ENCODE results near the gene KATNAL1.

Gene KATNAL1

DNA sequence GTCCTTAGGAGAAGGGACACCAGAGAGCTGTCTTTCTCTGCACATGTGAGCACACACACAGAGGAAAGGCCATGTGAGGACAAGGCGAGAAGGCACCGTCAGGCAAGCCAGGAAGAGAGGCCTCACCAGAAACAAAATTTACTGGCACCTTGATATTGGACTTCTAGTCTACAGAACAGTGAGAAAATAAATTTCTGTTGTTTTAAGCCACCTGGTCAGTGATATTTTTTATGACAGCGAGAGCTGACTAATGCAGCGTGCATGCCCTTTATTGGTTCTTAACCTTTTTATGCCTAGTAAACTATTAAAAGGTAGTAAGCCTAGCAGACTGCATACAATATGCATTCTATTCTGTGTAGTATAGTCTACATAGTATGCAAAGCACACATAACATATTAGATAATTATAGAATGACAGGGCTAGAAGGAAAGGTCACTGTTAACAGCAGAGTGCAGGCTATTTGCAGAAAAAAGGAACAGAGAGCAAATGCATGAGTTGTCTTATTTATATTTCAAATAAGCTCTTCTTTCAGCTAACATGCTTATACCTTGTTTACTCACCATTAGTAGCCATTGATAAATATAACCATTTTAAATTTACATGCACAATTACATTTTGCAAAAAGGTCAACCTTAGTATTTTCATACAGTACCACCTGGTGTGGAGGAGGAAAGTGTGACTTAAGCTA lies 25.2 kb upstream of the KATNAL1 start:
- no peak for DNase-seq

DNA sequence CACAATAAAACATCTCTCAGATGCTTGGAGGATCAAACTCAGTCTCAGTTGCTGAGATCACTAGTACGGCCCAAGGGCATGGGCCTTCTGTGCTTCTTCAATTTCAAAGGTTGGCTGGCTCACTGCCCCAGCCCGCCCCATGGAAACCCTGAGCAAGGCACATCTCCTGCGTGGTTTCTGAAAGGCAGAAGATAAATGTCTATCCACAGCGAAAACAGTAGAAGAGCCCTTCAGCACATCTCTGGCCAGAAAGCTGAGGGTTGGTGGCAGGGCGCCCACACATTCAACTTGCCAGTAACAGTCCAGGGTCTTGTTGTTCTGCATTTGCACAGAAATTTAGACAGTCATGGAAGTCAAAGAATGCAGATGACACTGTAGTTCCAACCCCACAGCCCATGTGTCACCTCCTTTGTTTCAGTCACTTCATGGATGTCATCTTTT lies 24.0 kb upstream of the KATNAL1 start:
- DNase-seq = no peak

DNA sequence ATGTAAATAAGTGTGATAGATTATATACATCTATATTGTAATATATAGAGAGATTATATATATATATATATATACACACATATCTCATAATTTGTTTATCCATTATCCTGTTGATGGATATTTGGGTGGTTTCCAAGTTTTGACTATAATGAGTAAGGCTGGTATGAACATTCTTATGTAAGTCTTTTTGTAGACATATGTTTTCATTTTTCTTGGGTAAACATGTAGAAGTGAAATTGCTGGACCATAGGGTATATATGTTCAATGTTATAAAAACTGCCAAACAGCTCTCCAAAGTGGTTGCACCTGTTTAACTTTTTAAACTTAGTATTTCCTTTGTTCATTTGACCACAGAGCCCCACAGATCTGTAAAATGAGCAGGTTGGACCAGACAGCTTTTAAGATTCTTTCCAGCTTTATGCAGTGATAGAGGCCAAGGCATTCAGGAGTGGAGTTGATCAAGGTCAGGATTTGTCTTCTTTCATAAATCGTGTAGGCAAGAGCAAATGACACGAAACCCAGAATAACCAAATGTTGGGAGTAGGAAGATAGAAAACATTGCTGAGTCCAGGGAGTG lies 21.7 kb upstream of the KATNAL1 start:
- no peak for DNase-seq

DNA sequence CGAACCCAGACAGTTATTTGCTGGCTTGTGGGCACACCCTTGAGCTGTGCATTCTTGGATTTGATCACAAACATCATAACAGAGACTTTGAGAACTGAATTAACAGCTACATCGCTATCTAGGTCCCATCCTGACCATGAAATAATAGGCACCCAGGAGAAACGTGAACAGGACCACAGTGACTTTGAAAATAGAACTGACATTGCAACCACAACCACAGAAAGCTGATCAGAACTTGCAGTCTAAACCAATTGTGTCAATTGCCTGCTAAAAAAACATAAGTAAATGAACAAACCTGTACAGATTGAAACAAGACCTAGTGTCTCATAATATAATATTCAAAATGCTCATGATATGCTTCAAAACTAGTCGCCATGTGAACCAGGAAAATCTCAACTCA lies 18.3 kb upstream of the KATNAL1 start:
- no peak for DNase-seq

DNA sequence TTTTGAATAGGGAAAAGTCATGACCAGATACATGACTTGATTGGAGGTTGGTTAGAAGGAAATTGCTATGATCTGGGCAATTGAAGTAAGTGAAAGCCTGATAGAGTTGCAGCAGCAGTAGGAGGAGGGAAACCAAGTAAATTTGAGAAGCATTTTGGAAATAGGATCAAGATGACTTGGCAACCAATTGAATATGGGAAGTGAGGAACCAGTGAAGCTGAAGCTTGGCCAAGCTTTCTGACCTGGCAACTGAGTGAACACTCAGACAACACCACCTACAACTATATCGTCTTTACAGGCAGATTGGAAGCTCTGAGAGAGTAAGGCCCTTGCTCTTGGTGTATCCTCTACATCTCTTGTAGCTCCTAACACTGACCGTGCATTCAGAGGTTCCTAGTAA lies 16.2 kb upstream of the KATNAL1 start:
- DNase-seq = no peak

DNA sequence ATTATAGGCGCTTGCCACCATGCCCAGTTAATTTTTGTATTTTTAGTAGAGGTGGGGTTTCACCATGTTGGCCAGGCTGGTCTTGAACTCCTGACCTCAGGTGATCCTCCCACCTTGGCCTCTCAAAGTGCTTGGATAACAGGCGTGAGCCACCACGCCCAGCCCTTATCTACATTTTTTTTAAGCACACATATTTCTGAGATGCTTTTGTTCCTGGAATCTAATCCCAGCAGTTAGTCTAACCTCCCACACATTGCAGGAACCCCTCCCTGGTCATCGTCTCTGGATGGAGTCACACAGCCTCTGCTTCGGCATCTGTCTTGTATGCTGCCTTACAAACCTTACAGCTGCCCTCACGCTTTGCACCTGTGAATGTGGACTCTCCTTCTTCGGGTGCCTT lies 15.1 kb upstream of the KATNAL1 start:
- DNase-seq = no peak

DNA sequence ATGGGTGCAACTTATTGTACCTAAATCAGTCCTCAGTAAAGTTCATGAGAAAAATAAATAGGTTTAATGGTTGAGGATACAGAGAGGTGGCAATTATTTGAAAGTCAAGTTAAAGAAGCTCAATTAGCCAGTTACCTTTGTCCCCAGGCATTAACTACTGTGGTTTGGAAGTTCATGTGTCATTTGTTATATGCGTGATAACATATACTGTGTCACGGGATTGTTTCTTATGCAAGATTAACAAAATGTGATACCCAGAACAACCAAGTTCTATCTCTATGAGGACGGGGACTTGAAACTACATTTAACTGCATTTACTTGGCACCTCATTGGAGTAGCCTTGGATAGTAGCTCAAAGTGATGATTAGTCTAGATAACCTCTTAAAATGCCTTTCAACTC lies 13.9 kb upstream of the KATNAL1 start:
- DNase-seq = no peak

DNA sequence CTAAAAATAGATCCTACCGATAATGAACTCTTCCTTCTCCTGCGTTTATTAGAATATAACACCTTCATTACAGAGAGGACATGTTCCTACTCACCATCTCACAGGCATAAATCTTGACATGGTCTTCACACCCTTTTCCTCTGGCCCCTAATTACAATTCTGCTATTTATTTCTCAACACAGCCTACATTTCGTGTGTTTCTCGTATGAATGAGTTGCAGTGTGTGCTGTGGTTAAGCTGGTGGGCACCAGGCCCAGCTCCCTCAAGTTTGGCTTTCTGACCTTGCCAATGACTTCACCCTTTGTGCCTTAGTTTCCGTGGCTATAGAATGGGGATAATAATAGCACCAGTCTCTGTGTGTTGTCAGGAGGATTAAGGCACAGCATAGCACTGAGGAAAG lies 12.3 kb upstream of the KATNAL1 start:
- DNase-seq = no peak

DNA sequence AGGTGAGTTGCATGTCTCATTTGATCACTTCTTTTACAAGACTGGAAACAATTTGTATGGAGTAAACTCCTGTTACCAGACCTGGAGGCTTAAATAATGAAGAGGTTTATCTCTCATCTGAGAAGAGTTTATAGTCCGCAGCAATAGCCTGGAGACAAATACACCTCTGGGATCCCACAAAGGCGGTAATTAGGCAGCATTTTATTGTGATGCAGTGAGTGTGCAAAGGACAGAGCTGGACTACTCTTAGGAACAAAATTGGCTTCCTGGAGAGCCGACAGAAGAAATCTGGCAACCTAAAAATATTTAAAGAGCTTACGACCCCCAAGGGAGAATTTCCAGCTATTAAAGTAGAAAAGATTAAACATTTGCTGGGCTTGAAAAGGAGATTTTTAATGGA lies 11.8 kb upstream of the KATNAL1 start:
- DNase-seq = no peak

DNA sequence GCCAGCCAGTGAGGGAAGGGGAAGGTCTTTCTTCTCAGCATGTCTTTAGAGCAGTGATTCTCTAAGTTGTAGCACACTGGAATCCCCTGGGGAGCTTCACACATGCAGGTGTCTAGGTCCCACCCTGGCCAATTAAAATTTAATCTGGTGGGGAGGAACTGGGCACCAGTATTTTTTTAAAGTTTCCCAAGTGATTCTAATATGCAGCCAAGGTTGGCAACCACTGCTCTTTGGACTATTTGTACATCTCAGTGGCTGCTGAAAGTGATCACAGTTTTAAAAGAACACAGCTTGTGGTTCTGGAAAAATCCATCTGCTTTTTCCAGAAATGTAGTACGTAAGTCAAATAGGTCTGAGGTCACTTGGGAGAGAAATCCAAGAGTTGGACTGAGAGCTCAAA lies 10.7 kb upstream of the KATNAL1 start:
- DNase-seq = no peak

DNA sequence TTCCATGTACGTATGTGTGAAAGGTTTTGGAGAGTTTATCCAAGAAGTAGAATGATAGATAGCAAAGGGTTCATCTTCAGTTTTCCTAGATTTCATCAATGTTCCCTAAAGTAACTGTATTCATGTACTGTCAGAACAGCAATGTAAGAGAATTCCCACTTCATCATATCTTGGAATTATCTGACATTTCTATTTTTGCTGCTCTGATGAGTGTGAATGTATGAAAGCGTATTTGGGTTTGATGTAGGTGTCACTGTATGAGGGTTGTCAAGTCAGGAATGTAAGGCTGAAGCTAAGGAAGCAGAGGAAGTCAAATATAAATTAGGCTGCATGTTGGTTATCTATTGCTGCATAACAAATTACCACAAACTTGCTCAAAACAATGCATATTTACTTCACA lies 7.2 kb upstream of the KATNAL1 start:
- no peak for DNase-seq

DNA sequence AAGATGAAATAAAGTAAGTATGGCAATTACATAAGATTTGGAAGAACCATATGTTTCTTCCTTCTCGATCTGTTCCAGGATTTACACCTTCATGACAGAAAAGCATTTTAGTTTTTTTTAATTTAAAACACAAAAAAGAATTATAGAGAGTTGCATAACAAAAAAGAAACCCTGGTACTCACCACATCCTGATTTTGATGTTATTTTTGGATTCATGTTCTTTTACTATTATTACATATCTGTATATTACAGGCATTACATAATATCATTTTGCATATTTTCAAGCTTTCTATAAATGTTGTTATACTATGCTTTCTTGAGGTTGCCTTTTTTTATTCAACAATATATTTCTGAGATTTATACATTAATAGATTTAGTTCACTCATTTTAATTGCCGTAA lies 6.7 kb upstream of the KATNAL1 start:
- no peak for DNase-seq

DNA sequence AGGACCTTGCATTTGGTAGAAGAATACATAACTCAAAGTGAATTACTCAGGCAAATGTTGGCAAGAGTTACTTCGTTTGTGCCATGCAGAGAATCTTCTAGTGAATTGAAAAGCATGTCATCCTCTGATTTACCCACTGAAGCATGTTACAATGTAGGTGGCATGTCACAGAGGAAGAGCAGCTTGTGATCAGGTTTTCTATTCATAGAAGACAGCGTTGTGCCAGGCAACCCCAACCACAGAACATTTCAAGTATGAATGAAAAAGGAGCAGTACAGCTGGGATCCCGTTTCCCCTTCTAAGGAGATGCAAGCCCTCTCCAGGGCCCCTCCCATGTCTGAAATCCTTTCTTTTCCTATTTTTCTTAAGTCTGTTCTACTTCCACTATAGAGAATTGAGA lies 6.0 kb upstream of the KATNAL1 start:
- no peak for DNase-seq

DNA sequence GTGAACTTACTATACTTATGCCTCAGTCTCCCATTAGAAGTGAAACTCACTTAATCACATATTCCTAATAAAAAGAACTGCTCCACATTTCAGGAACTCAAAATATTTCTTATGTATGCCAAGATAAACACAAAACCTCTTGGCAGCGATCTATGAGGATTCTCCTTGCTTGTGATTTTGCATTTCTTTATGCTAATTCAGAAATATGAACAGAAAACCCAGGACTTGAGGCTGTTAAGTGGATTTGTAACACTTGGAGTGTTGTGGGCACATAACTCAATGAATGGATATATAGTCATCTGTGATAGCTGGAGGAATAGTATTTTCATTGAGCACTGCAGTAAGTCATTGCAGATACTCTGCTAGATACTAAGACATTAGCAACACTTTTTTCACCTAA lies 5.6 kb upstream of the KATNAL1 start:
- DNase-seq = no peak

DNA sequence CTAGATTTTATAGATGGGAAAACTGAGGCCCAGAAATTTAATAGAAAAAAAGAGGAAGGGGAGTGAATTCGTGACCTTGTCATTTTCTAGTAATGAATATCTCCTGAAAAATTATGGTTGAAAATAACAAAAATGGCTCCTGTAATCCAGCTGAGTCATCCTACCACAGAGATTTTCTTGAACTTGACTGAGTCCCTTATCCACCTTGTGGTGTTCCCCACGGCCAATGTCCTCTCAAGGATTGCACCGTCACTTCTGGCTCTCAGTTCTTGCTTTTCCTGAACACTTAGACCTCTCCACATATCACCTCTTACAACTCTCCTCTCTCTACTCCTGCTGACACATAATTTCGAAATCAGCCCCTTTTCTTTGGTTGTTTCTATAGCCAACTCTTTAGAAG lies 1.2 kb upstream of the KATNAL1 start:
- no peak for DNase-seq

DNA sequence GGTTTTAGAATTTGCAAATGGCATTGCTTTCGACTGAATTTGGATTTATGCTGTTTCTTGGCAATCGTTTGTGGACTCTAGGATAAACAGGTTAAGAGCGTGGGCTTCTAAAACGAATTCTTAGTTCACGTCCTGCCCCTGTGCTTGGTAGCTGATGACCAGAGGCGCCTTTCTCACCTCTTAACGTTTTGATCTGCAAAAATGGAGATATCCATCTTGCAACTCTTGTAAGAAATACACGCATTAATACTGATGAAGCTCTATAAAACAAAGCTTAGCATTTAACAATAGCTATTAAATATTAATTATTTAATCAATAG lies 580 bp upstream of the KATNAL1 start:
- DNase-seq = no peak

DNA sequence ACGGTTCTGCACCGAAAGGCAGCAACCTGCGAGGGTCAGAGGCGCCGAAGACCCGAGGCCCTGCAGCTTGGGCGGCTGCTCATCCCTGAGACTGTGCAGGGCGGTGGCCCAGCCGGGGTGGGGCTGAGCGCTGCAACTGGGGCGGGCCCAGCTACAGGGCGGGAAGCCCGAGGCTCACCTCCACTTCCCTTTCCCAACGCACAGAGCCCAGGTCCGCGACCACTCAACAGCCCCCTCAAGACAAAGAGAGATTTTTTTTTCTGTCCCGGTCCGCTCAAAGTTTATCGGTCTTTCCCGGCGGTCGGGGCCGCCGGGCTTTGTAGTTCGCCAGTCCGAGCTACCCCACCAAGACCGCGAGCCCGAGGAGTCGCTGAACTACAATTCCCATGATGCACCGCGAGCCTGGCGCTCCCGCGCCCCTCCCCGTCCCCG lies 573 bp downstream of the KATNAL1 start:
- peak; percentile 82 for DNase-seq

DNA sequence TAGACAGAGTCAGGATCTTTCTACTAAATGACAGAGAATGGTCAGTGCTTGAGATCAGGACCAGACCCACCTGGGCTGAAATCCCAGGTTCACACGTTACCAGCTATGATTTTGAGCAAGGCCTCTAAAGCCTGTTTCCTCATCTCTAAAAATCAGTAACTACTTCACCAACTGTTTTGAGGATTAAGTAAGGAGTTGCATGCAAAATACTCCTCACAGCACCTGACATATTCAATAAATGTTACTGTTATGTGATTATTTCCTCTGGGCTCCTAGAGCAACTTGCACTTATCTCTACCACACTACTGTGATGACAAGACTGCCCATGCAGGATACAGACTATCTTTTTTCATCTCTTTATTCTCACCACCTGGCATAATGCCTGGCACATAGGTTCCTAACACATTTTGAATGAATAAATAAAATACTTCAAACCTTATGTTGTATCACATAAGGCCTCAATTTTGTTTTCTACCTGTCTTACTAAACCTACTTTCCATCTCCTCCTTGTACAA lies 1.8 kb downstream of the KATNAL1 start:
- DNase-seq = no peak

DNA sequence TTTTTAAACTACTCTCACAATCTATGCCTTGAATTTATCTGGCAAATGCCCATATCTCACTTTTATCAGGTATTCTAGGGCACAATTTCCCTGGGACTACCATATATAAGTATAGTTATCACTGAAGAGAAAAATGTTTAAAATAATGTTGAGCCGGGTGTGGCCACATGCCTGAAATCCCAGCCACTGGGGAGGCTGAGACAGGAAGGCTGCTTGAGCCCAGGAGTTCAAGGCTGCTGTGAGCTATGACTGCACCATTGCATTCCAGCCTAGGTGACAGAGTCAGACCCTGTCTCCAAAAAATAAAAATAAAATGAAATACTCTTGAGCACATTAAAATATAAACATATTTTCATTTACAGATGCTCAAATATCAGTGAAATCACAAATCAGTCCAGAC lies 4.1 kb downstream of the KATNAL1 start:
- DNase-seq = no peak

DNA sequence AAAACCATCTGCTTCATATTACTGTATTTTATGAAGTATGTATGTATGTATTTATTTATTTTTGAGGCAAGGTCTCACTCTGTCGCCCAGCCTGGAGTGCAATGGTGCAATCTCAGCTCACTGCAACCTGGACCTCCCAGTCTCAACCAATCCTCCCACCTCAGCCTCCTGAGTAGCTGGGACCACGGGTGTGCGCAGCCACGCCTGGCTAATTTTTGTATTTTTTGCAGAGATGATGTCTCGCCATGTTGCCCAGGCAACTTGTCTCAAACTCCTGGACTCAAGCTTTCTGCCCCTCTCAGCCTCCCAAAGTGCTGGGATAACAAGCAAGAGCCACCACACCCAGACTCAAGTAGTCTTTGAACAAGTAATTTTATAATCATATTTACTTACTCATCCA lies 5.5 kb downstream of the KATNAL1 start:
- no peak for DNase-seq

DNA sequence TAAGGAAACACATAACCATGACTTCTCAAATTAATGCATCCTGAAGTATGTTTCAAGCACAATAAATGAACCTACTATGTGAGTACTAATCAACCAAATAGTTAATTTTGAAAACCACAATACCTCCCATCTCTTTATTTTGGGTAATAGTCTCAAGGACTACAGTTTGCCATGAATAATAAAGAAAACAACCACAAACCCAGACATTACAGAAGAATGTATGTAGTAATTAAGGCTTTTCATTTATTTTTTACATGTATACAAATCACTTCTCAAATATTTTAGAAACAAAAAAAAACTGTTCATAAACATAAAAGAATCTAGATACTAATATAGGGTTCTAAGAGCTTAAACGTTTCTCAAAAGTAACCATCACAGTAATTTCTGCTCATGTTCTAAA lies 6.8 kb downstream of the KATNAL1 start:
- no peak for DNase-seq

DNA sequence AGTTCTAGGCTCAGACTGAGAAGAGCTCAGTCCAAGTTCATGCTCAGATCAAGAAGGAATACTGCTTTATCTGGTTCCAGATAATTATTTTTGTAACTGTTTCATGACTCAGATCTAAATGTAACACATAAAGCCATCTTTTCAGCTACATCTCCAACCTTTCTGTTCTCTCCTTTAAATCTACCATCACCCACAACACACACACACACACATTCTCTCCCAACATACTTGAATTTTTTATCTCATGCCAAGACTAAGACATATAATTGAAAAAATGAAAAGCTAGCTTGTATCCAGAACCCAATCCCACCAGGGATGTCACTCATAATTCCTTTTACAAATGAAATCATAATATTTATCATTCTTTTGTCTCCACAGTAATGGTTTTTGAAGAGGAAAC lies 7.6 kb downstream of the KATNAL1 start:
- DNase-seq = no peak

DNA sequence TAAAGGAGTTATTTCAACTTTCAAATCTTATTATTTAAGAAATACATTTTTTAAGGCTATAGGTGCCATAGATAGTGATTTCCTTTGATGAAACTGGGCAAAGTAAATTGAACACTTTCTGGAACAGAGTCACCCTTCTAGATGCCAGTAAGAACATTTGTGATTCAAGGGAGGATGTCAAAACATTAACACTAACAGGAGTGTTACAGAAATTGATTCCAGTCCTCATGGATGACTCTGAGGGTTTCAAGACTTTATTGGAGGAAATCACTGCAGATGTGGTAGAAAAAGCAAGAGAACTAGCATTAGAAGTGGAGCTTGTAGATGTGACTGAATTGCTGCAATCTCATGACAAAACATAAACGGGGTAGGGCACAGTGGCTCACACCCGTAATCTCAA lies 12.2 kb downstream of the KATNAL1 start:
- DNase-seq = no peak

DNA sequence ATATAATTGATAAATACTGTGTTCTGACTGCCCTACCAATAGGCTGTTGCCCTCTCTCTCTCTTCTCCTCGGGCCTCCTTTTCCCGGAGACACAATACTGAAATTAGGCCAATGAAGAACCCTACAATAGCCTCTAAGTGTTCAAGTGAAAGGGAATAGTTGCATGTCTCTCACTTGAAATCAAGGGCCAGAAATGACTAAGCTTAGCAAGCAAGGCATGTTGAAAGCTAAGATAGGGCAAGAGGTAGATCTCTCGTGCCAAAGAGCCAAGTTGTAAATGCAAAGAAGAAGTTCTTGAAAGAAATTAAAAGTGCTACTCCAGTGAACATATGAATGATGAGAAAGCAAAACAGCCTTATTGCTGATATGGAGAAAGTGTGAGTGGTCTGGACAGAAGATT lies 13.3 kb downstream of the KATNAL1 start:
- DNase-seq = no peak

DNA sequence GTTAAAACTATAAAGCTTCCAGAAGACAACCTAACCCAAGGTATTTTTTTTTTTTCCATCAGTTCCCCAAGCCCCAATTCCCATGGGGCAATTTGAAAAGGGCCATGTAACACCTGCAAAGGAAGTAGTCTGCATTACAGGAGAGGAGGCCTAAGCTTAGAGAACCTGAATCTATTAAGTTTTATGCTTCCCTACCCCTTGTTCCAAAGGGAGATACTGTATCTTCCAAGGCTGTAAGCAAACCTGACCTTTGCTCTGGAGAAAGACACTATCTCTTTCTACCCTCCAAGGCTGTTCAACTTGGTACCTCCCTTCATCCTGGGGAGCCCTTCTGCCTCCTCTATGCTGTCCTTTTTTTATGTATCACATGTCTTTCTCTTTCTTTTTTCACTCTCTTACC lies 15.0 kb downstream of the KATNAL1 start:
- DNase-seq = no peak

Measured in activated CD4-positive, alpha-beta T cell treated with anti-CD3 and anti-CD28 coated beads for 1 hour (primary cell).